CD4-positive, alpha-beta T cell treated with Interferon gamma for 1 hour (primary cell): ENCODE results near the gene PIRT.

ENCODE experiments used
- DNase-seq: peaks from one replicate; pipeline ENCODE4 v3.0.0-alpha.2; 2020

Gene PIRT

GRCh38 chr17:10815319-10815718 is 22.6 kb downstream of the PIRT start:
- no peak for DNase-seq

- no peak for DNase-seq
Measured at GRCh38 chr17:10814075-10814474, 23.8 kb downstream of the PIRT start.

- DNase-seq, result no peak
Measured at GRCh38 chr17:10812674-10813073, 25.2 kb downstream of the PIRT start.

GRCh38 chr17:10809605-10810004 is 28.3 kb downstream of the PIRT start:
- DNase-seq, result no peak

GRCh38 chr17:10807704-10808128 is 30.2 kb downstream of the PIRT start:
- no peak for DNase-seq

GRCh38 chr17:10806545-10807262 is 31.2 kb downstream of the PIRT start:
- DNase-seq, result no peak

- no peak for DNase-seq
Measured at GRCh38 chr17:10805911-10806310, 32.0 kb downstream of the PIRT start.

- no peak for DNase-seq
Measured at GRCh38 chr17:10804546-10804945, 33.3 kb downstream of the PIRT start.

- DNase-seq, result no peak
Measured at GRCh38 chr17:10803830-10804475, 33.9 kb downstream of the PIRT start, which contains the start of gene TMEM238L. Gene TMEM238L (minus strand): TSS chr17:10804099. CDS start chr17:10803963, 136 bp downstream.

GRCh38 chr17:10803350-10803749 is 34.5 kb downstream of the PIRT start:
- no peak for DNase-seq

- no peak for DNase-seq
Measured at GRCh38 chr17:10802496-10803284, 35.2 kb downstream of the PIRT start.

GRCh38 chr17:10799407-10799806 is 38.5 kb downstream of the PIRT start:
- no peak for DNase-seq

GRCh38 chr17:10798910-10799309 is 39.0 kb downstream of the PIRT start:
- DNase-seq, result no peak

- DNase-seq, result no peak
Measured at GRCh38 chr17:10798332-10798749, 39.5 kb downstream of the PIRT start.

GRCh38 chr17:10797476-10798328 is 40.2 kb downstream of the PIRT start:
- no peak for DNase-seq

- DNase-seq, result no peak
Measured at GRCh38 chr17:10793816-10794215, 44.1 kb downstream of the PIRT start.

- no peak for DNase-seq
Measured at GRCh38 chr17:10793256-10793655, 44.6 kb downstream of the PIRT start.

GRCh38 chr17:10792151-10792550 is 45.7 kb downstream of the PIRT start:
- peak; percentile 4 for DNase-seq

GRCh38 chr17:10790491-10791401 is 47.1 kb downstream of the PIRT start:
- no peak for DNase-seq

- no peak for DNase-seq
Measured at GRCh38 chr17:10789694-10790271, 48.1 kb downstream of the PIRT start.
